HS-27A (cell line): ENCODE measurements around the gene LGALS9B.
"Not testable (repeated sequence)": the region's sequence is repeated elsewhere in the genome, so short reads cannot be mapped to it uniquely, and the experiment has no call there.

Experiments used
- DNase-seq: peaks from one replicate; pipeline ENCODE4 v3.0.0-alpha.2; 2012; ENCODE audit warnings: low read depth, missing footprints

The LGALS9B gene

DNA sequence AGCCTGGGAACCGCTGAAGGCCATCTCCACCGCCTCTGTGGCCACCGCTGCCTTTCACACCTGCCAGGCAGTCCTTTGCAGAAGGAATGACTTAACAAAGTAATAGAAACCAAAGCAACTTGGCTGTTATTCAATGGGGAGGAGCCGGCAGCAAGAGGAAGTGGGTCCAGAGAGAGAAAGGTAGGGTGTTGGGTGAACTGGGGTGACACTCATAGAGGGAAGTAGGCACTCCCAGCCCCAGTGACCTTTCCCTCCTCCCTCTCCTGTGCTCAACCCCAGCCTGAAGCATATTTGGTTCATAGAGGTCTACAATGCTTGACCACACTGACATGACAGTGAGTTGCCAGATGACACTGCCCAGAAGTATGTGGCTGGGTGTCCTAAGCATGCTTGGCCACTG is at the start of gene LGALS9B:
Gene LGALS9B, minus strand, starts transcription at position 93 of the 400 bp plus-strand sequence. Its CDS starts 69 bp downstream, at position 24.
- not testable (repeated sequence) for DNase-seq

DNA sequence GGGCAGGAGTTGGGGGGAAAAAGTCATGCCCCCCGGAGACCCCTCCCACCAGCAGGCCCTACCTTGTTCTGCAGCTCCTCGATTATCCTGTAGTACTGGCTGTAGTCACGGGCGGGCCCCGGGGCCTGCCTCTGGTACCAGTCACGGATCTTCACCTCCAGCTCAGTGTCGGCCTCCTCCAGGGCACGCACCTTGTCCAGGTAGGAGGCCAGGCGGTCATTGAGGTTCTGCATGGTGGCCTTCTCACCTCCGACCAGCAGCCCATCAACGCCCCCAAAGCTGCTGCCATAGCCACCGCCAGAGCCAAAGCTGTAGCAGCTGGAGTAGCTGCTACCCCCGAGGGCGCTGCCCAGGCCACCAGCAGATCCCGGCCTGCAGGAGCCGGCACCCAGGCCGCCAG is 49.6 kb upstream of the LGALS9B start:
- DNase-seq: not testable (repeated sequence)

DNA sequence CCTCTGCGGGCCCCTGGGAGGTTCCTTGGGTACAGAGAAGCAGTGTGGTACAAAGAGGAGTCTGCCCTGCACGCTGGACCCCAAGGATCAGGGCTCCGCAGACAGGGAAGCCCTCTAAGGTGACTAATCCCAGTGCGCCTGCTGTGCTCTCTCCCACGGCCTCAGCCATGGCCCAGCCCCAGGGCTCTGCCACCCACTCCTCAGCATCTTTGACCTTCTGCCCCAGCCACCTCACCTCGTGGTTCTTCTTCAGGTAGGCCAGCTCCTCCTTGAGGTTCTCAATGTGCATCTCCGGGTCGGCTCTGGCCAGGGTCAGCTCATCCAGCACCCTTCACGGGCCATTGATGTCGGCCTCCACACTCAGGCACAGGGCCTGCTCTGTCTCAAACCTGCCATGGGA is 47.8 kb upstream of the LGALS9B start:
- not testable (repeated sequence) for DNase-seq

GRCh38 chr17:20513539-20513938 is 46.2 kb upstream of the LGALS9B start:
- not testable (repeated sequence) for DNase-seq

DNA sequence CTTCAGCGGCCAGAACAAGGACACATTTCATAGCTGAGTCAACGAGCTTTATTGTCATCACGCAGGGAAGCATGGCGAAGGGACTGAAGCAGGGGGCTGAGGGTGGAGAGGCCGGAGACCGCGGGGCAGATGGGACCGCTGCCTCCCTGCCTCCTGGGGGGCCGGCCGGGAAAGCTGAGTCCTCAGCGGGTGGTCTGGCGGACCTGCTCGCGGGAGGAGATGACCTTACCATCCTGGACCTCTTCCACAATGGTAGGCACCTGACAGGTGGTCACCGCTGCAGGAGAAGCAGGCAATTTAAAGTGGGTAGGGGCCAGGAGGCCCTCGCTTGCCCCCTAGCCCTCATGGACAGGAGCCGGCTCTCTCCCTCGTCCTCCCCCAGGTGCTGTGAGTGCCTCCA is 45.0 kb upstream of the LGALS9B start:
- not testable (repeated sequence) for DNase-seq

GRCh38 chr17:20511778-20512177 is 44.4 kb upstream of the LGALS9B start:
- DNase-seq: not testable (repeated sequence)

GRCh38 chr17:20505333-20505732 is 38.0 kb upstream of the LGALS9B start:
- DNase-seq: not testable (repeated sequence)

GRCh38 chr17:20504388-20505066 is 37.2 kb upstream of the LGALS9B start:
- not testable (repeated sequence) for DNase-seq

GRCh38 chr17:20501896-20502295 is 34.6 kb upstream of the LGALS9B start:
- not testable (repeated sequence) for DNase-seq

DNA sequence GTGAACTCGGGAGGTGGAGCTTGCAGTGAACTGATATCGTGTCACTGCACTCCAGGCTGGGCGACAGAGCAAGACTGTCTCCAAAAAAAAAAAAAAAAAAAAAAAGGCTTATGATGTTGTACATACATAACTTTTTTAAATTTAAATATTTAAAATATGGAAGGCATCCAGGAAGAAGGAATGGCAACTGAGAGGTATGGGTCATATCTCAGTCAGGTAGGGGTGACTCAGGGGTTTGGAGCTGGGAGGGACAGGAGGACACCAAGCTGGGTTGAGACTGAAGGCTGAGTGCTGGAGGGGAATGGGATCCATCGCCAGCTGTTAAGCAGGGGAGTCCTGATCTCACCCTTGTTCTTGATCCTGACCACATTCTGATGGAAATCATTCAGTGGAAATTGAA is 33.0 kb upstream of the LGALS9B start:
- DNase-seq: not testable (repeated sequence)

DNA sequence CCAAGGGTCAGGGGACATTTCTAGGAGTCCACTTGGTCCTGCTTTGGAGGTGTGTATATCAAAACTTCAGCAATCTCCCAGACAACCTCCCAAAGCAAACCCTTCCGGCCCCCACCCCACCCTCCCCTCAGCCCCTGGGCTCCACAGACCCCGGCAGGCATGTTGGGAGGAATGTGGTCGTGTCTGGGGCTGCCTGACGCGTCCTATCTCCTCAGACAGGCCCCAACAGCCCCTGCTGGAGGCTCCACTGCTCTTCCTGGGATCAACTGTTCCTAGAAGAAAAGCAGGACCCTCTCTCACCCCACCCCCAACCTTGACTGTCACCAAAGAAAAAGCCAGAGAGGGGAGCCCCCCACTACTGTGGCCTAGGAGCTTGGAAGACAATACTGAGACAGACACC is 28.1 kb upstream of the LGALS9B start:
- DNase-seq: not testable (repeated sequence)

GRCh38 chr17:20494735-20495134 is 27.4 kb upstream of the LGALS9B start:
- not testable (repeated sequence) for DNase-seq

DNA sequence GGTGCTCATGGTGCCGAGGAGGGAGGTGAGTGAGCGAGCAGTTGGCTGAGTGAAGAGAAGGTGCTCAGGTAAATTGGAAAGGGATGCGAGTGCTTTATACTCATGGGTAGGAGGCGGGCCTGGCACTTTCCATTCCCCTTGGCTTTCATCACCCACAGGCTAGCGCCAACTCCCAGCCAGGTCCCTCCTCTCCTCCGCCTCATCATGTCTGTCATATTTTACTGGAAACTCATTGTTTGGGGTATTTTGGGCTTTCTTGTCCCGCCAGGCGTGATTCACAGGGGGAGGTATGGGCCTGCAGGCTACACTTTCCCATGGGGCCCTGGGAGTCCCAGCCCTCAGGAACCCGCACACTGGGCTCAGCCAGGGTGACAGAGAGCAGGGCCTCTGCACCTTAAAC is 26.8 kb upstream of the LGALS9B start:
- DNase-seq: not testable (repeated sequence)

DNA sequence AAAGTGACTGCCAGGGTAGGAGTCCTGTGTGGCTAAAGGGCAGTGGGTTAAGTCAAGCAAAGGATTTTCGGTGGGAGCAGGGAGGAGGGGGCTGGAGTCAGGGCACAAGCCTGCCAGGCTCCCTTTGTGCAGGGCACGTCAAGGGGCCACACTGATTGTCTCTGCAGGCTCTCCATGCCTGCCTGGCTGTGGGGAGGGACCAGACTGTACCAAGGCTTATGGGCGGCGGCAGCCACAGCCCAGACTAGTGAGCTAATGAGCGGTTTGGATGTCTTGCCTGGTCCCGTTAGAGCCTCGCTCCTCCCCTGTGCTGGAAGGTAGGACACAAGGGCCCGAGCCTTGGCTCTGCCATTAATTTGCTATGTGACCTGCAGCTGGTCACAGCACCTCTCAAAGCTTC is 25.6 kb upstream of the LGALS9B start:
- DNase-seq: not testable (repeated sequence)

DNA sequence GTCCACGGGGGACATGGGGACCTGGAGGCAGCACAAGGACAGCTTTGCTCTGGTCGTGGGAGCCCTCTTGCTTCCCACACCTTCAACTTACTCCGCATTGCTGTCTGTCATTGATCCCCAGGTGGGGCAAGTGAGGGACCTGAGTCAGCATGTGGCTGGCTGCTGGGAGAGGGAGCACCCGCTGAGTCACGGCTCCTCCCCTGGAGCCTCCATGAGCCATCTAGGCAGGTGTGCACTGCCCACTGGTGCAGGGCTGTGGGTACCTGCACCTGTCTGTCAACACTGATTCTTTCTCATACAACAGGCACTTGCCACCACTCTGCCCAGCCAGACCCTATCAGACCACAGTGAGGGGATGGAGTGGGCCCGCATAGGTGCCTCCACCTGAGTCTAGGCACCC is 24.8 kb upstream of the LGALS9B start:
- DNase-seq: not testable (repeated sequence)

GRCh38 chr17:20484930-20485329 is 17.6 kb upstream of the LGALS9B start:
- peak; percentile 8 for DNase-seq

GRCh38 chr17:20479889-20480591 is 12.7 kb upstream of the LGALS9B start:
- DNase-seq: not testable (repeated sequence)

GRCh38 chr17:20477398-20478071 is 10.2 kb upstream of the LGALS9B start:
- DNase-seq: not testable (repeated sequence)

DNA sequence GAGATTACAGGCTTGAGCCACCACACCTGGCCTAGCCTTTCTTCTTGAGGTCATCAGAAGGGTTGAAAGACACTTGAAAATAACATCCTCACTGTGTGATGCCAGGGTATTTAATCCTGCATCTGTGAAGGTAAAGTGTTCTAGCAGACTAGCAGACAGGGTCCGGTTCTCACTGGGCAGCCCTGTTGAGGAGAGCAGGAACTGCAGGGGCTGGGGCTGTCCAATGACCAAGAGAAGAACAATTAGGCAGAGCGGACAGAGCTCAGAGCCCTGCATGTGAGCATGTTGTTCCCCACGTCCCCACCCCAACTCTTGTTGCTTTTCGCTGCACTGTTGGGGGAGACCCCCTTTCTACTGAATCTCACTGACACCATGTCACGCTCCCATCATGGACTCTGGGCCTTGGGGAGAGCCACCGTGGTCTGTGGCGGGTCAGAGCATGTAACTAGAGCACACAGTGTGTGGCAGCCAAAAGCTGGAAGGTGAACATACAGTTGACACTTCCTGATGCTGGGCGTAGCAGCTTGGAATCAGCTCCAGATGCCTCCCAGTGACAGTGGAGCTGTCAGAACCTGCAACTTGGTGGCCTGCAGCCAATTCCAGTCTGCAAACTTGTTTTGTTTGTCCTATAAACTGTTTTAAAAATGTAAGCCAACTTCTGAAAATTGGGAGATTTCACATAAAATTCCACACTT is 7.9 kb upstream of the LGALS9B start:
- not testable (repeated sequence) for DNase-seq

DNA sequence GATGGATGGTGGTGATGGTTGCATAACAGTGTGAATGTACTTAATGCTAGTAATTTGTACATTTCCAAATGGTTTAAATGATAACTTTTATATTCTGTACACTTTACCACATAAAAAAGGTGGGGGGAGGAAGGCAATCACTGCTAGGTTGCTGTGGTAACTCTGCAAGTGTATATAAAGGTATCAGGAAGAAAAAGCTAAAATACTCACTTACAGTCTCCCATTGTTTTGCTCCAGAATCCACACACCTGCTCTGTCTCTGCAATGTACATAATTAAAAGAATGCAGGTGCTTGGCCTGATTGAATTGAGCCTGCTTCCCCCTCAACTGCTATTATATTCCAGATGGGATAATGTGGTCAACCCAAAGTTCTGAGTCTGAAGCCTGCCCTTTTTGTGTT is 6.7 kb upstream of the LGALS9B start:
- DNase-seq: not testable (repeated sequence)

- not testable (repeated sequence) for DNase-seq
Observed at GRCh38 chr17:20469946-20470345, 2.6 kb upstream of the LGALS9B start.

DNA sequence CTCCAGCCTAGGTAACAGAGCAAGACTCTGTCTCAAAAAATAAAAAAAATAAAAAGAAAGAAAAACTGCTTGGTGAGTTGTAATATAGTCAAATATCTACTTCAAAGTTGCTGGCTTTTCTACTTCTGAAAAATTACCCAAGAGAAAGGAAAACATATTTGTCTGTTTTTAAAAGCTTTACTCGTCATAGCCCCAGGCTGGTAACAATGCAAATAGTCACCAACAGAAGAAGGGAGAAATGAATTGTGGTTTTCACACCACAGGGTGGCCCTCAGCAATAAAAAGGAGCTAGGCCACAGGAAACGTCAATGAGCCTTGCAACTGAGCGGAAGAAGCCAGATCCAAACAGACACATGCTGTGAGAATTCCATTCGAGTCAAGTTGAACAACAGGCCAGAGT is 1.8 kb upstream of the LGALS9B start:
- not testable (repeated sequence) for DNase-seq
